Activated CD4-positive, alpha-beta T cell treated with anti-CD3 and anti-CD28 coated beads for 1 hour (primary cell): Measurements from ENCODE around the gene CNN2.

ENCODE experiments used
- DNase-seq: peaks from one replicate; pipeline ENCODE4 v3.0.0-alpha.2; 2020

CNN2 gene

DNA sequence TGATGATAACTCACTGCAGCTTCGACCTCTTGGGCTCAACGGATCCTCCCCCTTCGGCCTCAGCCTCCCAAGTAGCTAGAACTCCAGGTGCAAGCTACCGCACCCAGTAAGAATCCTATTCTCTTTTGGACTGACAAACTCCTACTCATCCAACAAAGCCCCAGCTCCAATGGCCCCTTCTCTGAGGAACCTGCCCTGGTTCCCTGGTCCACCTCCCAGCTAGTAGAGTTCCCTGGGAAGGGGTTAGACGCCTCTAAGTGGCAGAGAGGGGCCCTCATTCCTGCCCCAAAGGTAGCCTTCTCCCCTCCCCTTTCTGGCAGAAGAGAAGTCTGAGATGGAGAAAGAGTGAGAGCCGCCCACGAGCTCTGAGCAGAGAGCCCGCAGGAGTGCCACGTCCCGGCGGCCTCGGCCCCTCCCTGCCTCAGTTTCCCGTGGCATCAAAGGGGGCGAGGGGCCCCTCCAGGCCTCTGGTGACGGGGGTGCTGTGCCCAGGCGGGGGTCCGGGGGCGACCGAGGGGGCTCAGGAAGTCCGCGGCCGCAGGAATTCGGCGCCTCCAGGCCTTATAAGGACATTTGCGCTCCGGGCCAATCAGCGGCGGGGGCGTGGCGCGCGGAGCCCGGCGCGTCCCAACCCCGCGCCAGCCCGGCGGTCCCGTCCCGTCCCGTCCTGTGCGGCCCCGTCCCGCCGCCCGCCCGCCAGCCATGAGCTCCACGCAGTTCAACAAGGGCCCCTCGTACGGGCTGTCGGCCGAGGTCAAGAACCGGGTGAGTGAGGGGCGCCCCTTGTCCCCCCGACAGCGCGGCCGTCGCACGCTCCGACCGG lies at the start of gene CNN2:
TSS of gene CNN2 (plus strand) at position 649 of the 823 bp plus-strand sequence. CDS start at position 703, 54 bp downstream.
- DNase-seq: peak; percentile 54

DNA sequence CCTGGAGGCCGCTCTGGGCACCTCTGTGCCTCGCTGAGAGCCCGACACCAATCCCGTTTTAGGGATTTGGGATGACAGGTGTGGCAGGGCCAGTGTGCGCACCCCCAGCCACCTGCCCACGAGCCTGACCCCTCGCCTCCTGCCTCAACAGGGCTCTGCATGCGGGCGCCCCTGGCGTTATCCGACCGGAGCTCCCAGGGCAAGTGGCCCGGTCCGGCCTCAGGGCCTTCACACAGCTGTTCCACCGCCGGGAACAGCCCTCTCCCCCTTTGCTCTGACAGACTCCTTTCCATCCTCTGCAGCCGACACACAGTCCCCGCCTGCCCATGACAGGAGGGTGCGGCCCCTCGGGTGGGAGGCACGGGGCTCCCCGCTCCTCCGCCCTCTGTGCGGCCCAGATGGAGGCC lies 49.3 kb upstream of the CNN2 start:
- DNase-seq: no peak

- DNase-seq: no peak
These were observed 47.1 kb upstream of the CNN2 start for GRCh38 chr19:979318-979741.

DNA sequence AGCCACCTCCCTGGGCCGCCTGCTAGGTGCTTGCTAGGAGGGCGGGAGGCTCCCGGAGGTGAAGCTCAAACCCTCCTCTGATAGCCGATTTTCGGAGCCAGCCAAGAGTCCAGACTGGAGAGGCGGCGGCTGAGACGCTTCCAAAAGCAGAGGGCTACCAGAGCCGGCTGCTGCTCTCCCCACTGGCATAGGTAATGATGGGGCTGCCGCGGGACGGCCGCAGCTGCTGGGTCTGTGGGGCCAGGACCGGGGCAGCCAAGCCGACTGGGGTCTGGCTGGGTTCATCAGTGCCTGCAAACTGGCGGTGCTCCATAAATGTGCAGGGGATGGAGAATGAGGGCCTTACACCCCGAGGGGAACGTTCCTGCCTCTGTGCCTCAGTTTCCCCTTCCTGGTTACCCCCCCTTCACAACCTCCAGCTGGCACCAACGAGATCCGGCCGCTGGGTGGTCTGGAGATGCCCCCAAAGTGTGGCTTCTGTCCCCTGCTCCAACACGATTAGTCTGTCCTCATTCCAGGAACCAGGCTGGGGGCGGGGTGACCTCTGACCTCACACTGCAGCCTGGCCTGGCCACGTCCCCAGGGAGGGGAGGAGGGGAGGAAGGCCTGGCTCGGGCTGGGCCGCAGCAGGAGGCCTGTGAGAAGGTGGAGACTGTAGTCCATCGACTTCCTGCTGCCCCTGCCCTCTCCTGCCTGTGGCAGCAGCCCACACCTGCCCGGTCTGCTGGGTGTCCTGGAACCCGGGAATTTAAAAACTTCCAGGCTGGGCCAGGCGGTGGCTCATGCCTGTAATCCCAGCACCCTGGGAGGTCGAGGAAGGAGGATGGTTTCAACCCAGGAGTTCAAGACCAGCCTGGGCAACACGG lies 46.0 kb upstream of the CNN2 start:
- no peak for DNase-seq

DNA sequence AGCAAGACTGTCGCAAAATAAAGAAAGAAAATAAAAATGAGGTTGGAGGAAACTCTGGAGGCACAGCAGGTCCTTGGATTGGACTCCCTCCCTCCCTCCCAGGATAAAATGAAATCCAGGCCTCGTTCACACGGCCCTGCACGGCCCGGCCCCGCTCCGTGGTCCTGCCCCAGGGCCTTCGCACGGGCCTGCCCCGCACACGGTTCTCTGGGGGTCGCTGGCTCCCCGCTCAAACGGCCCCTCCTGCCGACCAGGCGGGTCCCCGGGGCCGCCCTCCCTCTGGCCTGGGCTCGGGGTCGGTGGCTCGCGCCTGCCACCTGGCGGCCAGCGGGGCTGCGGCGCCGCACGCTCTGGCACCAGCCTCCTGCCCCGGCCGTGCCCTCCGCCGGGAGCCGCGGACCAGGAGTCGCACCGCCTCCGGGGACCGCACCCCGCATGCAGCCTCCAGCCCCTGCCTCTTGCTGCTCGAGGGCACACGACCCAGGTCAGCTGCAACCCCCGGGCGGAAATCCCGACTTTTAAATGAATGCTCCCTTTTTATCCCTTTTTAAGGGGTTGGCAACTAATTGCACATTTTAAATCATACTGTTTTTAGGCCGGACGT lies 43.7 kb upstream of the CNN2 start:
- peak; percentile 62 for DNase-seq

DNA sequence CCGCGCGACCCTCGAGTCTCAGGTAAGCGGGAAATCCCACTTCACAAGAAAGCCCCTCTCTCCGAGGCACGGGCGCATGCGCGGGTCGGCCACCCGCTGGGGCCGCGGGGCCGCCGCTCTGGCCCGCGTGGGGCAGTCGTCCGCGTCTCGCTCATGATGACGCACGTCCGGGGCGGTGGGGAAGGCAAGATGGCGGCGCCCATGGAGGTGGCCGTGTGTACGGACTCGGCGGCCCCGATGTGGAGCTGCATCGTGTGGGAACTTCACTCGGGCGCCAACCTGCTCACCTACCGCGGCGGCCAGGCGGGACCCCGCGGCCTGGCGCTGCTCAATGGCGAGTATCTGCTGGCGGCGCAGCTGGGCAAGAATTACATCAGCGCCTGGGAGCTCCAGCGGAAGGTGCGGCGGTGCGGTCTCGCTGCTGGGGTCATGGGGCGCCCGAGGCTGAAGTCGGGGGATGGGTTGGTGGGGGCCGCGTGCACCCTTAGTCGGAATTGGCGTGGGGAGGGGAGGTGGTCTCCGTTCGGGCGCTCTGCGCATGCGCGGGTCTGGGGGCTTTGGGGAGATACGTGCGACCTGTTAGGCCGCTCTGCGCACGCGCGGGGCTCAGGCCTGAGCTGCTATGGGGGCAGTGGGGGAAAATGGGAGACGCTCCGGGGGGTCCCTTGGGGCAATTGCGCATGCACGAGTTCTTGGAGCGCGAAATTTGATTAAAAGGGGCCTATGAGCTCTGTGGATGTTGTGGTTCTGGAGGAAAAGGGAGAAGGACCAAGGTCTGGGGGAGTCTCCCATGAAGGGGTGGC lies 42.0 kb upstream of the CNN2 start, which contains the start of gene WDR18:
TSS of gene WDR18 (plus strand) at position 181 of the 803 bp plus-strand sequence. CDS start at position 190, 9 bp downstream.
- peak; percentile 84 for DNase-seq

DNA sequence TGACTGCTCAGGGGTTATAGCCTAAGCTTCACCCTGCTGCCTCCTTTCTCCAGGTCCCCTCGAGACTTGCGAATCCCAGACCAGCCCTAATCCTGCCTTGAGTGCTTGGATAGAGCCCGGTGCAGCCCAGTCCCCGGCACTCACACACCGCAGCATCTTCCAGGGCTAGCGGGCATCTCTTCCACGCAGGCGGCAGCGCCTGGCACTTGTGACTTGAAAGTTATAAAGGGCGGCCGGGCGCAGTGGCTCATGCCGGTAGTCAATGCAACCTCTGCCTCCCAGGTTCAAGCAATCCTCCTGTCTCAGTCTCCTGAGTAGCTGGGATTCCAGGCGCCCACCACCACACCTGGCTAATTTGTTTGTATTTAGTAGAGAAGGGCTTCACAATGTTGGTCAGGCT lies 40.3 kb upstream of the CNN2 start:
- DNase-seq: no peak

GRCh38 chr19:988081-988480 lies 38.3 kb upstream of the CNN2 start:
- no peak for DNase-seq

- no peak for DNase-seq
These were observed 37.9 kb upstream of the CNN2 start for GRCh38 chr19:988510-988909.

- DNase-seq: no peak
These were observed 36.9 kb upstream of the CNN2 start for GRCh38 chr19:989381-990081.

DNA sequence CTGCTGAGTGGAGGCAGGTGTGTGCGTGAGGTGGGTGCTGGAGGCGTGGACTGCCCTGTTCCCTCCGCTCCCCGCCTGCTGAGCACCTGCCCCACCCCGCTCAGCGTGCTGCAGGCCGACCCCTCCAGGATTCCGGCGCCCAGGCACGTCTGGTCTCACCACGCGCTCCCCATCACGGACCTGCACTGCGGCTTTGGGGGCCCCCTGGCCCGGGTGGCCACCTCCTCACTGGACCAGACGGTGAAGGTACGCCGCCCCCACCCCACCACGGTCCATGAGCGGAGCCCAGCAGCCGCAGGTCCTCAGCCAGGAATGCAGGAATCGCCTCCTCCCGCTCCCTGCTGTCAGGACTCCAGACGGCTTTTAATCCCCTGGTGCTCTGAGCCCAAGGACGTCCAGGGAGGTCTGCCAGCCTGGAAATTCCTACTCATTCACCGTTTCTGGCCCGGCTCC lies 36.3 kb upstream of the CNN2 start:
- no peak for DNase-seq

- no peak for DNase-seq
These were observed 35.7 kb upstream of the CNN2 start for GRCh38 chr19:990746-991145.

GRCh38 chr19:991174-991931 lies 35.1 kb upstream of the CNN2 start:
- peak; percentile 34 for DNase-seq

DNA sequence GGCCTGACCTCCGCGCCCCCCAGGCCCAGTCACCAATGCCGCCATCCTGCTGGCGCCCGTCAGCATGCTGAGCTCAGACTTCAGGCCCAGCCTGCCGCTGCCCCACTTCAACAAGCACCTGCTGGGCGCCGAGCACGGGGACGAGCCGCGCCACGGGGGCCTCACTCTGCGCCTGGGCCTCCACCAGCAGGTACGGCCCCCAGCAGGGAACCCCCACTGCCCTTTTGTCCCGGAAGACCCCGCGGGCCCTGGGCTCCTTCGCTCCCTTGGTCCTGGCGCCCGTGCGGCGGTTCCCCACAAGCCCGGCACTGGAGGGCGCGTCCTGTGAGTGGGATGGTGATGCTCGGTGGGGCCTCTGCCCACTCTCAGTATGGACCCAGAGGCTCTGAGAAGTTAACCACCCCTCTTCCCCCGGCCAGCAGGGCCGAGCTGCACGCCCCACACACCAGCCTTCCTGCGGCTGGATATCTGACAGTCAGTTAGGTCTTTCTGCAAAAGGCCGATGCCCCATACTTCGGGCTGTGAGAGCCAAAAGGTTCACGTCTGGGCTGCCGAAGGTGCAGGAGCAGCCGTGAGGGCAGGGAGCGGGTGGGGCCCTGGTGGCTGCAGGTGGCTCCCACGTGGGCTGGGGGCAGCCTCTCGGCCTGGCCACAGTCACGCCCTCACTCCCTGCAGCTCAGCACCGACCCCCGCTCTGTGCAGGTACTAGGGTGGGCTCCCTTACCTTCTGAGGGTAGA lies 34.3 kb upstream of the CNN2 start:
- no peak for DNase-seq

DNA sequence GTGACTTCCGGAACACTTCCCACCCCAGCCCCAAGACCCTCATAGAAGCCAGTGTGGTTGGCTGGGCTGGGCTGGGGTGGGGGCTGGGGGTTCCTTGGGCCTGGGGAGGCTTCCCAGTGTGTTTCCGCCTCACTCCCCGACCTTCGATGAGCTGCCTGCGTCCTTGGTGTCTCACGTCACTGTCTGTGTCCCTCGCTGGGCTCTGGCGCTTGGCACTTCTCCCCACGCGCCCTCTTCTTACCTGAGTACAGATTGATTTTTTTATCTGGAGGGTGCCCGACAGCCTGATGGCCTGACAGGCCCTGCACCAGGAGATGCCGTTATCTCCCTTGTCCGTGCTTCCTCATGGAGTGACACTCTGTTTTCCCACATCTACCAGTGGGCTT lies 33.7 kb upstream of the CNN2 start:
- no peak for DNase-seq

DNA sequence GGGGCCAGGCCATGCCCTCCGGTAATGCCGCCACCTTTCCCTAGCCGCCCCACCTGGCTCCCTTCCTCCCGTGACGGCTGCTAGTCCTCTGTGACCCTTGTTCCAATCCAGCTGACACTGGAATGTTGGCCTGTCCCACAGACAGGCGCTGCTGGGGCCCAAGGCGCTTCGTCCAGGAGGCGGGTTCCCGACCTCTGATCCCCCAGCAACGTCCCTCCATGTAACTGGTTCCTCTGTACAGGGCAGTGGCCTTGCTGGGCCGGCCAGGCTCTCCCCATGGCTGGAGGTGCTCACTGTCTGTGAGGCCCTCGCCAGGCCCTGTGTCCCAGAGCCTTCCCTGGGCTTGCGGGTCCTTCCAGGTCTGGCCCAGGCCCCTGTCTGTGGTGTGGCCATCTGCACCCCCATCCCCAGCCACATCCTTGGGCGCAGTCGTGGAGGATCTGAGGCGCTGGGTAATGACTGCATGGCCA lies 33.0 kb upstream of the CNN2 start:
- no peak for DNase-seq

DNA sequence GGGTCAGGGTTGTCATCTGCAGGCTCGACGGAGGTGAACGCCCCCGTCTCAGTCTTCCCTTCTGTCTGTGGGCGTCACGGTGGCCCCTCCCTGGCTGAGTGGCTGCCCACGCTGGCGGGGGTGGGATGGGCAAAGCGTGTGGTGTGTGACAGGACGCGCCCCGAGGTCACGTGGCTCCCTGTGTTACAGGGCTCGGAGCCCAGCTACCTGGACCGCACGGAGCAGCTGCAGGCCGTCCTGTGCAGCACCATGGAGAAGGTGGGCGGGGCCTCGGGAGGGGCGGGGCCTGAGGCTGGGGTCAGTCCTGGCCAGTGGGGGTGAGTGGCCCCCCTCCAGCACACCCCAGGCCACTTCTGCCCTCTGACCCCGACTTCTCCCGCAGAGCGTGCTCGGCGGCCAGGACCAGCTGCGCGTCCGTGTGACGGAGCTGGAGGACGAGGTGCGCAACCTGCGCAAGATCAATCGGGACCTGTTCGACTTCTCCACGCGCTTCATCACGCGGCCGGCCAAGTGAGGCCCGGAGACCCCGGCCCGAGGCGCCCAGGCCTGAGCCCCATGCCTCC lies 32.5 kb upstream of the CNN2 start:
- no peak for DNase-seq

DNA sequence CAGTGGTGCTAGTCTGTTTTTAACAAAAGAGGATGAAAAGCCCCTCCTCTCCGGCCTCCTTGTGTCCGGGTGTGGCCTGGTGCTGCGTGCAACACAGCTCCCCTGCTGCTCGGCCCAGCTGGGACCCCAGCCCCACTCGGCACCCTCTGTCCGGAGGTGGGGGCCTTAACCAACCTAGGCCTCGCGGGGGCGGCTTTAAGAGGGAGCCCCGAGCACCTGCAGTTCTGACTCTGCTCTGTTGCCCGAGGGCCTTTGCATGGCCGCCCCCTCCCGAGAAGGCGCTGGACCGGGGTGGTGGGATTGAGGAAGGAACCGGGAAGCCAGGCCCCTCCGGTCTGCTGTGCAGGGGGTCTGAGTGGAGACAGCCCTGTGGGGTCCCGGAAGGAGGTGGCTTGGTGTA lies 31.9 kb upstream of the CNN2 start:
- DNase-seq: no peak

- DNase-seq: no peak
These were observed 31.2 kb upstream of the CNN2 start for GRCh38 chr19:995051-995827.
